SK-N-DZ (cell line): Measurements from ENCODE around the gene NRIP1.

Experiments used
- DNase-seq: peaks from one replicate; pipeline ENCODE4 v3.0.0-alpha.2; 2015; ENCODE audit warnings: low spot score

Gene NRIP1

DNA sequence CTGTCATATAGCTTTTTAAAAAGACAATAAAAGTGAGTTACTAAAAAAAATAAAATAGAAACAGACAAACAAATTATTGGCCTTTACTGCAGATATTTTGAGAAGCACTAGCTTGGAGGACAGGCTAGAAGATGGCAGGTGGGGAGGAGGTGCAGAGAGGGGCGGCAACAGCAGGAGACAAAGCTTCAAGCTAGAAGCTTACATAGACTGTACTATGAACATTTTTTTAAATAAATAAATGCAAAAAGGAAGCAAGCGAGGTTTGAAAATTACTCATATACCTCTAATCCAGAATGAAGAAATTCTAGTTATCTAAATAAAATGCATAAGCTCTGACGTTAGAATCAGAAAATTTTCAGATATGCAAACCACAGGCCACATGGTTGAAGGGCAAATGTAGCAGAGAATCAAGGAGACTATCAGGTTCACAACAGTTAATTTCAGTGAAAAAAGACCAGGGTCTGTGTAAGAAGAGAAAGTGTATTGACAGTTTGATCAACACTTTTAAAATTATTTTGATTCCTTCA, 54.9 kb downstream of the NRIP1 start:
- no peak for DNase-seq

DNA sequence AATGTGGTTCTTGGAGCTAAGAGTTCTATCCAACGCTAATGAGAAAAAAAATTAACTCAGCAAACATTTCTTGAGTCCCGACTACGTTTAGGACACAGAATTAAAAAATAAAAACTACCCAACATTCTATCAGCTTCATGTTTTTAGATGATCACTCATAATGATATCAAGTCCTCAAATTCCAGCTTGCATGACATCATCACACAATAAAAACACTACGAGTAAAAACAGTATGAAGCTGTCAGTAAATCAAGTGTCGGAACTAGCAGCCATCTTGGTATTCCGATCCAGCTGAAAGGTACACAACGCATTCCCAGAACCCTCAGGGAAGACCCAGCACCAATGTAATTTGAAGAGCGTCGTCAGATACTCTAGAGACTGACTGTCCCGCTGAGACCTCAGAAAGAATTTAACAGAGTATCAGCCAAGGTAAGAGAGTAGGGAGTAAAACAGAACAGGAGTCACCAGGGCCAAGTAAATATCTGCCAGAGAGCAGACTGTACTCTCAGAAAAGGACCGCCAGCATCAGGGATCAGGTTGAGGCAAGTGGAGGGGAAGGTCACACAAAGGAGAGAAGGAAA, 57.0 kb downstream of the NRIP1 start:
- DNase-seq = no peak

DNA sequence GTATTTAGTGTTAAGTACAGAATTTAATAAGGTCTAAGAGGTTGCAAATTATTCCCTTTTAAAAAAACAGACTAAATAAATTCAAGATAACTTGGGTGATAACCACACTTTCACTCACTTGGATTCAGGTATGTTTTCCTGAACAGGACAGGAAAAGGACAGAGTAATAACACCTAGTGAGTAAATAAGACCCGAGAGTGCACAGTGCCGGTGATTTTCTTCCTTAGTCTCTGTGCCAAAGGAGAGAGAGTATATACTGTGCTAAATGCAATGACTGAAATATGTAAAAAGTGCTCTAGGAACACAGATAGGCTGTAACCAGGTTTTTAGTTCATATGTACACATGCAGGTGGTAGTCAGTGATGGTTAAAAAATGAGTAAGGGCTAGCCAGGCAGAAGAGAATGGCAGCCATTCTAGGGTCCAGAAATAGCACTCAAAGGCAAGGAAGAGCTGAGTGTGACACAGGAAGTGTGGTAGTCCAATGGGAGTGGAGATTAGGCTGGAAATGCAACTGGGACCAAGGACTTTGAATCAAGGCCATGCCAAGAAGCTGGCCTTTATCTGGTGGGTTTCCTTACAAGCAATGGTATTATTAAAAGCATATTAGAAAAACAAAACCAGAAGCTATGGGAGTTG, 58.1 kb downstream of the NRIP1 start:
- no peak for DNase-seq

- DNase-seq = no peak
Measured at GRCh38 chr21:15005391-15005790, 59.4 kb downstream of the NRIP1 start.

- DNase-seq = no peak
Measured at GRCh38 chr21:15004721-15005370, 60.0 kb downstream of the NRIP1 start.

DNA sequence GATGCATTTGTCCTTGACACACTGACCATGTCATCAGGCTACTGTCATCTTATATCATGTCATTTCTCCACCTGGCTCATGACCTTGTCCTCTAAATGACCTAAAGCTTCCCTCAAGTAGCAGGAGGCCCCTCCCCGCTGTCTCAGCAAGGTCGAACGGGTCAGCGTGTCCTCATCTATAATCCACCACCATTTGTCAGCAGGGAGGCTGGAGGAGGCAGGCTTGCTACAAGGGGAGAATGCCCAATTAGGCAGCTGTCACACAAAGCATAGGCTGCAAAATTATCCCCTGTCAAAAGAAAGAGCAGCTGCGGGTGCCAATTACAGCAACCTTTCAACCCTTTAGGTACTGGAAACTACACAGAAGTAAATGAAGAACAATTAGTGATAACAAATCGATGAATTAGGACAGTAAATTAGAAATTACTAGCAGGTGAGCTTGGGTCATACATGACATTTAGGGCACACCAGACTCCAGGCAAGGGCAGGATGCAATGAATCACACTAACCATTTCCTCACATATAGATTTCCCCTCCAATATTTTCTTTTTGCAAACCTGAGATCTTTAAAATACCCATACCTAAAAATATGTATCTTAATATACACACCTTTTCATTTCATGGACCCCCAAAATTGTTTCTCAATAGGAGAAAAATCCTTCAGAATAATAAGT, 61.2 kb downstream of the NRIP1 start:
- DNase-seq = peak; percentile 75

GRCh38 chr21:15001857-15002606, 62.8 kb downstream of the NRIP1 start:
- no peak for DNase-seq

DNA sequence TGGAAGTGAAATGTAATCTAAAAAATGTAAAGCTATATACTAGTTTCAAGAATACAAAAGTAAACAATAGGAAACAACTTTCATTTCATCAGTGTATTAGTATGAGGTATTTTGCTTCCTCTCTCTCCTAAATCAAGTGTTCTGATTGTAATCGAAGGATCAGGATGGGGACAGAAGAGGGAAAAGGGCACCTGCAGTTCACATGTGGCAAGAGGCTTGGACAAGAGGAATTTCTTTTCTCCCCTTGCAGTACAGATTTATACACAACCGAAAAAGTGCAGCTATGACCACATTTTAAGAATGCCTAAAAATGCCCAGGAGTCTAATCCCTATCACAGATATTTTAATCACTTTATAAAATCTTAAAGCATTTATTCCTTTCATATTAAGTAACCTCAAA, 63.7 kb downstream of the NRIP1 start:
- DNase-seq = no peak

- DNase-seq = no peak
Measured at GRCh38 chr21:15000081-15000480, 64.7 kb downstream of the NRIP1 start.

DNA sequence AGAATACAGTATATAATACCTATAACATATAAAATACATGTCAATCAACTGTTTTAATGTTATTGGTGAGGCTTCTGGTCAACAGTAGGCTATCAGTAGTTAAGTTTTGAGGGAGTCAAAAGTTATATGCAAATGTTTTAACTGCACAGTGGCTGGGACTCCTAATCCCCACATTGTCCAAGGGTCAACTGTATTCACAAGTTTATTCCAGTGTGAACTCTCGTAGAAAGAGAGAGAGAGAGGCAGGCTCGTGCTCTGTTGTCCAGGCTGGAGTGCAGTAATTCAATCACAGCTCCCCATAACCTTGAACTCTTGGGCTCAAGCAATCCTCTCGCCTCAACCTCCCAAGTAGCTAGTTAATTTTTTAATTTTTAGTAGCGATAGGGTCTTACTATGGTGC, 66.0 kb downstream of the NRIP1 start:
- no peak for DNase-seq

GRCh38 chr21:14998336-14998735, 66.5 kb downstream of the NRIP1 start:
- DNase-seq = no peak

DNA sequence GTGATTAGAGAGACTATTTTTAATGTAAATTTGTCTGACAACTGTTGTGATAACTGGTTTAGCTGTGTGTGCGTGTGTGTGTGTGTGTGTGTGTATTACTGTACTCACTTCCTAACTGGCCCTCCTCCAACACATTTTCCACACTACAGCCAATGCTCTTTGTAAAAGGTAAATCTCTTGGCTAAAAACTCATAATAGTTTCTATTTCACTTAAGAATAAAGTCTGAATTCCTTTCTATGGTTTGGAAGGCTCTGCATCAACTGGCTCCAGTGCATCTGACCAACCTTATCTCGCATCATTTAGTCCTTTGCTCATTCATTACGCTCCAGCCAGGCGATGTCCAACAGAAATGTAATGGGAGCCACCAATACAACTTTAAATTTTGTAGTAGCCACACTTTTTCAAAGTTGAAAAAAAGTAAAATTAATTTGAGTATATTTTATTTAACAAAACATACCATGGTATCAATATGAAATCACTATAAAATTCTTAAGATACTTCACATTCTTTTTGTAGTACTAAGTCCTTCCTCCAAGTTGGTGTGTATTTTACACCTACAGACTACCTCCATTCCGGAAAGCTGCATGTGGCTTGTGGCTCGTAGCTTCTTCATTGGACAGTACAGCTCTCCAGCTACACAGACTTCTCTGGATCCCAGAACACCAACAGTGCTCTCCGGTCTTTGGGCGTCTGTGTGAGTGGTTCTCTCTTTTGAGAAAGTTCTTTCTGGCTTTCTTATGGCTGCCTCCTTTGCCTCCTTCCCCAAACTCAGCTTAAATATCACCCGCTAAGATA, 68.9 kb downstream of the NRIP1 start:
- no peak for DNase-seq

DNA sequence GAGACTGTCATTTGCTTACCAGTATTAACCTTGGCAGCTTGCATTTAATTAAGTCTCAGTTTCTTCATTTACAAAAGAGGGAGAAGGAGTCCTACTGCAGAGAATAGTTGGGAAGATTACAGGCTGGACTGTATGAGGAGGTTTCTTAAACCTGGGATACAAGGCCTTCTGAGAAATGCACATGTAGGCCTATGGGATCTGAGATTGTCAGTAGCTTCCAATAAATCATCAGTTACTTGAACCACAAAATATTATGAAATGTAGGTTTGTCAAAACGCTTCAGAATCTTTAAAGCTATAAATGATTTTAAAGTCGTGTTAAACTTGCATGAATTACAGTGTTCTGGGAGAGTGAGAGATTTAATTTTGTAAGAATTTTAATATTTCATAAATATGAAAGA, 69.6 kb downstream of the NRIP1 start:
- no peak for DNase-seq

DNA sequence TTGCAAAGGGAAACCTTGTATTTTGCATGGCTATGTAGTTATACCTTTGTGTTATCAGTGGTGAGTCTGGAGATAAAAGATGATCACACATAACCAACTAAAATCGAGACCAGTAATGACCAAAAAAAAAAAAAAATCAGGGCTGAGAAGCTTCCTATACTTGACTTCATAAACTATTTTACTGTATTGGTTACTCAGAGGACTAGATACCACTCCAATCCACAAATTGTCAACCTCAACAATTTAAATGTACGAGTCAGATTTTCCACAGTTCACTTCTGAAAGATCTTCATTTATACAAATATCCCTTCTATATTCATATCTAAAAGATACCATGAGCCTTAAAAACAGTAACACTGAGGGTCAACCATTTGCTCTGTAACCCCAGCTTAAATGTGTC, 71.7 kb downstream of the NRIP1 start:
- DNase-seq = no peak

DNA sequence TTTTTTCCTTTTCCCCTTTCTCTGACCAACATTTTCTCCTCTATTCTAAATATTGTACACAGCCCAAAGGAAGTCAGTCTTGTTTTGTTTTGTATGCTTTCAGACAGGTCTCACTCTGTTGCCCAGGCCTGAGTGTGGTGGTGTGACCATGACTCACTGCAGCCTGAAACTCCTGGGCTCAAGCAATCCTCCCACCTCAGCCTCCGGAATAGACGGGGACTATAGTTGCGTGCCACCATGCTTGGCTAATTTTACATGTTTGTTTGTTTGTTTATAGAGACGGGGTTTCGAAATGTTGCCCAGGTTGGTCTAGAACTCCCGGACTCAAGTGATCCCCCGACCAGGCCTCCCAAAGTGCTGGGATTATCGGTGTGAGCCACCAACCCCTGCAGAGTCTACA, 72.8 kb downstream of the NRIP1 start:
- no peak for DNase-seq

- DNase-seq = no peak
Measured at GRCh38 chr21:14989359-14989758, 75.4 kb downstream of the NRIP1 start.

DNA sequence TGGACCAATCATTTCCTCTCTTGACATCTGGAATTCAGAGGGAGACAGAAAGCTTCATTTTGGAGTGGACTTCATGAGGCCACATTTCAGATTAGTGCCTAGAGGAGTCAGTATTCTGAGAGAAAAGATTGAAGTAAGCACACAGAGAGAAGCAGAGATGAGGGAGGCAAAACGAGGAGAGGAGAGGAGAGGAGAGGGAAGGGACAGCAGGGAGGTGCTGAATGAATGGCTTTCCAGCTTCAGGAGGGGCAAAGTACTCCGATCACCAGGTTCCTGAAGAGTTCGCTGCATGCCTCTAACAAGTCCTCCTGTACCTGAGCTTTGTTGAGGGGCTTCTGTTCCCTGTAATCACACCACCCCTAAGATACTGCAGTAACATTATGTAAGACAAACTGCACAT, 76.0 kb downstream of the NRIP1 start:
- DNase-seq = no peak

- DNase-seq = no peak
Measured at GRCh38 chr21:14987370-14988170, 77.2 kb downstream of the NRIP1 start.

GRCh38 chr21:14985306-14985705, 79.5 kb downstream of the NRIP1 start:
- no peak for DNase-seq

DNA sequence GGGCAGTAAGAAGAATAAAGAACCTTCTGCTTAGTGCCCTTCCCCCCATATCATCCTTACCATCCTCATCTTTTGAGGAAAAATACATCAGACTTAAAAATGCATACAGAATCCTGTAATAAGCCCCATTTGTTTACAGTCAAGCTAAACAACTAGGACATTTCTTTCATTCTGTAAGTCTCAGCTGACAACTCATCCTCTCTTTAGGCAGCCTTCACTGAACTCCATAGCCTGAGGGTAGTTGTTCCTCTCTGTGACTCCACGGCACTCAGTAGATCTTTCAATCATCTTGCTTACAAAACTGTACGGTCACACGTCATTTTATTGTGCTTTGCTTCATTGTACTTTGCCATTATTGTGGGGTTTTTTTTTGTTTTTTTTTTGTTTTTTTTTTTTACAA, 82.5 kb downstream of the NRIP1 start:
- no peak for DNase-seq
